ENCODE results near the gene SFMBT2. TPM values are rescaled to one million over a fixed set of nuclear protein-coding genes. Genes with fewer than 3 reads are reported as not detected.

The SFMBT2 gene
- total and polyA plus RNA-seq, 2 of the 4 experiments (the other 2 are of a cell fraction): 0.70 to 1.3 TPM

DNA sequence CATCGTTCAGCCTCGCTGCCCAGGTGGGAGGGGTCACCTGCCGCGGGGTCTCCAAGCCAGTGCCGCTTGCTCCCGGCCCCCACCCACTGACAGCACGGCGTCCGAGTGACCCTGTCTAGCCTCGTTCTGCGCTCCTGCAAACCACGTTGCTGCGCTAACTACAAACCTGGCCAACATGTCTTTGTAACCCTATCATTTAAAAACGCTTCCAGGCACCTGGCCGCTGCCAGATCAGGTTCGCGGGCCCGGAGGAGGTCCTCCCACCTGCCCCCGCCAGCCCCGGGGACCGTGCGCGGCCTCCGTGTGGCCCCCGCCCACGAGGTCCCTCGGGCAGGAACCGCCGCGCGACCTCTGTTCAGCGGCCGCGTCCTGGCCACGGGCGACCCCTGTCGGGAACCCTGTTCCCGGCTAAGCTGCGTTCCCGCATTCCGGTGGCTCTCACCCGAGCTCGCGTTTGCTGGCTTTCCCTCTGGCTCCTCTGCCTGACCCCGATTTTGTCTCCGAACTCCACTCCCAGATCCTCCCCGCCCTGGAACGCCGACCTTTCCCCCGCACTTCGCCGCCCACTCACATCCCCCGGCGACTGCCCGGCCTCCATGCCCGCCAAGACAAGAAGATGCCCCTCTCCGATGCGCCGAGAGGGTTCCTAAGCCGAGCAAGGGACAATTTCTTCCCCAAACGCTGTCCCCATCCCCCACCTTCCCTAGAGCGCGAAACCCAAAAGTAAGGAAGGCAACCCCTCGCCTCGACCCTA is 2.4 kb downstream of the SFMBT2 start:
- WGBS, 2 experiments (ENCODE audit: extremely low coverage in 2 of 2, insufficient read length in 1 of 2): 2% methylated on average over 48 of the region's 65 CpGs; no CpG with 5 or more reads in 1 of the 2 experiments
- no peak overlapping the region for H4K5ac ChIP-seq (ENCODE audit: low read depth, low read length)
- H3K4me1 ChIP-seq (ENCODE audit: control insufficient read depth, insufficient read depth, low read length): no peaks in the 10 kb centered on the region
- 0 out of 2 replicates have a peak overlapping the region, but pooled peaks have one; percentile 4 for H3K9ac ChIP-seq (ENCODE audit: low read depth, low read length)
- H2AK9ac ChIP-seq (replicated peaks; ENCODE audit: low read depth, low read length, poor library complexity): no peak overlapping the region
- H3K23ac ChIP-seq (ENCODE audit: low read depth, low read length): no peak overlapping the region
- H3K79me1 ChIP-seq (ENCODE audit: low read depth in 1 of 2, low read length in 2 of 2): no peaks in the 10 kb centered on the region
- H3K9me3 ChIP-seq (ENCODE audit: control insufficient read depth, insufficient read depth, low read length): no peaks in the 10 kb centered on the region; the same call in 1 of the 2 replicates
- H3K56ac ChIP-seq (ENCODE audit: extremely low read depth, insufficient read depth, low read length): no peak overlapping the region
- H3K36me3 ChIP-seq (ENCODE audit: control insufficient read depth, insufficient read depth, low read length): no peaks in the 10 kb centered on the region
- no peak overlapping the region for H4K8ac ChIP-seq (ENCODE audit: low read depth in 2 of 2, low read length in 2 of 2)
- POLR2A ChIA-PET (ENCODE audit: unreplicated experiment): no interaction called here
- CTCF ChIA-PET: no interaction called here
- TF ChIP-seq SMC3 (IDR thresholded peaks at IDR 0.05; ENCODE audit: low read depth, low read length) (peak; percentile 29; the same call in 1 of the 2 replicates), RAD21 (IDR thresholded peaks at IDR 0.05; ENCODE audit: low read length) (peak; percentile 60), CTCF (conservative IDR thresholded peaks at IDR 0.05; ENCODE audit: low read depth, low read length) (peak; percentile 48)
- TF ChIP-seq, protein P1, sequence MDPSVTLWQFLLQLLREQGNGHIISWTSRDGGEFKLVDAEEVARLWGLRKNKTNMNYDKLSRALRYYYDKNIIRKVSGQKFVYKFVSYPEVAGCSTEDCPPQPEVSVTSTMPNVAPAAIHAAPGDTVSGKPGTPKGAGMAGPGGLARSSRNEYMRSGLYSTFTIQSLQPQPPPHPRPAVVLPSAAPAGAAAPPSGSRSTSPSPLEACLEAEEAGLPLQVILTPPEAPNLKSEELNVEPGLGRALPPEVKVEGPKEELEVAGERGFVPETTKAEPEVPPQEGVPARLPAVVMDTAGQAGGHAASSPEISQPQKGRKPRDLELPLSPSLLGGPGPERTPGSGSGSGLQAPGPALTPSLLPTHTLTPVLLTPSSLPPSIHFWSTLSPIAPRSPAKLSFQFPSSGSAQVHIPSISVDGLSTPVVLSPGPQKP (IDR thresholded peaks at IDR 0.05; ENCODE audit: borderline replicate concordance, low read depth, low read length): no peak
- peak; percentile 55 for ATAC-seq (ENCODE audit: low read depth)
- no peak overlapping the region for H2BK120ac ChIP-seq (ENCODE audit: low read depth, low read length)
- dilution Hi-C loops (cut with HindIII; ENCODE audit: low sequenced_read_pairs, unreplicated experiment): loop anchor here (25.0 kb wide), 1 partner anchor 721 kb away; no protein-coding TSS in a partner anchor
- H3K9me1 ChIP-seq (ENCODE audit: insufficient read depth, low read length): no peaks in the 10 kb centered on the region
- no peak overlapping the region for H2BK5ac ChIP-seq (ENCODE audit: low read depth, low read length, poor library complexity, severe bottlenecking)
- H3K27ac ChIP-seq (ENCODE audit: insufficient read depth, low read length): no peak overlapping the region
- intact Hi-C loops (cut with micrococcal nuclease): no loop called here
- in situ Hi-C loops (cut with MboI; ENCODE audit: low sequenced_read_pairs): loop anchor here (10.0 kb wide), 1 partner anchor 144 kb away; no protein-coding TSS in a partner anchor
- no peak overlapping the region for H4K91ac ChIP-seq (ENCODE audit: insufficient read depth, low read depth, low read length)
- no peak overlapping the region; the same call in 1 of the 2 replicates for H3K18ac ChIP-seq (ENCODE audit: low read depth, low read length)
- no peak overlapping the region for H3K4ac ChIP-seq (ENCODE audit: low read depth, low read length)
- no peaks in the 10 kb centered on the region for H4K20me1 ChIP-seq (ENCODE audit: insufficient read depth, low read length)
- H3K14ac ChIP-seq (replicated peaks; ENCODE audit: low read depth, low read length): no peak overlapping the region
- peak overlapping the region; percentile 56 for H3K4me3 ChIP-seq (ENCODE audit: insufficient read depth, low read depth, low read length)
- H2AFZ ChIP-seq (replicated peaks; ENCODE audit: low read length, poor library complexity): peak overlapping the region; percentile 81
- no peak overlapping the region for H2AK5ac ChIP-seq (ENCODE audit: low read depth, low read length)
- no TSS peak for BruUV-seq (replicated peaks)
- peak; percentile 17 for DNase-seq
- H2BK20ac ChIP-seq (ENCODE audit: low read depth, low read length): no peak overlapping the region
- H2BK15ac ChIP-seq (ENCODE audit: low read depth, low read length): no peak overlapping the region
- peaks cover 33% of the 10 kb centered on the region for H3K27me3 ChIP-seq (ENCODE audit: control insufficient read depth, insufficient read depth, low read length)
- H3K4me2 ChIP-seq (ENCODE audit: low read depth, low read length): peak overlapping the region; percentile 79; the same call in 1 of the 2 replicates

All from IMR-90 (cell line).